GM23338 (cell line): ENCODE results near the gene KCNMA1. TPM values are rescaled to one million over a fixed set of nuclear protein-coding genes. Genes with fewer than 3 reads are reported as not detected.

Source experiments
- ATAC-seq: fragments of 200-7000 bp; cut with Tn5 transposase; 3 replicates; pipeline ENCODE4 v1.9.1; 2020
- DNase-seq: peaks from one replicate; pipeline ENCODE4 v3.0.0-alpha.2; 2015; ENCODE audit warnings: low spot score
- H2AFZ ChIP-seq: fragments of 200-600 bp; sonication (generic); 2 replicates; pipeline ENCODE4 v1.8.0; 2016; ENCODE audit warnings: antibody characterized with exemption, mild to moderate bottlenecking, moderate library complexity
- H3F3A ChIP-seq: fragments of 200-600 bp; sonication (generic); replicated peaks from 2 replicates; pipeline ENCODE4 v1.8.0; 2017; ENCODE audit warnings: antibody characterized with exemption, mixed run types, low read depth
- H3K27ac ChIP-seq: fragments of 200-600 bp; sonication (generic); 2 replicates; pipeline ENCODE4 v1.6.1; 2016; ENCODE audit warnings: low read depth
- H3K27me3 ChIP-seq: fragments of 200-600 bp; sonication (generic); 2 replicates; pipeline ENCODE4 v1.8.0; 2016; ENCODE audit warnings: mild to moderate bottlenecking, mixed run types, moderate library complexity; ENCODE audit not compliant: insufficient read depth
- H3K36me3 ChIP-seq: fragments of 200-600 bp; sonication (generic); 2 replicates; pipeline ENCODE4 v1.8.0; 2016; ENCODE audit warnings: mild to moderate bottlenecking; ENCODE audit not compliant: insufficient read depth
- H3K4me1 ChIP-seq: fragments of 200-600 bp; sonication (generic); 2 replicates; pipeline ENCODE4 v1.8.0; 2016; ENCODE audit warnings: mild to moderate bottlenecking, moderate library complexity; ENCODE audit not compliant: insufficient read depth
- H3K4me2 ChIP-seq: fragments of 200-600 bp; sonication (generic); 2 replicates; pipeline ENCODE4 v1.7.1; 2017; ENCODE audit warnings: mixed run types
- H3K4me3 ChIP-seq: fragments of 200-600 bp; sonication (generic); 2 replicates; pipeline ENCODE4 v1.6.1; 2016; ENCODE audit warnings: mixed run types
- H3K79me2 ChIP-seq: fragments of 200-600 bp; sonication (generic); replicated peaks from 2 replicates; pipeline ENCODE4 v1.8.0; 2017; ENCODE audit warnings: mild to moderate bottlenecking; ENCODE audit not compliant: insufficient read depth
- H3K9me2 ChIP-seq: fragments of 200-600 bp; sonication (generic); 2 replicates; pipeline ENCODE4 v1.8.0; 2017; ENCODE audit not compliant: insufficient read depth
- H4K20me1 ChIP-seq: fragments of 200-600 bp; sonication (generic); replicated peaks from 2 replicates; pipeline ENCODE4 v1.8.0; 2017; ENCODE audit warnings: mild to moderate bottlenecking; ENCODE audit not compliant: insufficient read depth
- H3K27ac Mint-ChIP-seq: 2 replicates; pipeline ENCODE4 v1.8.0; 2020; ENCODE audit warnings: inconsistent platforms, mild to moderate bottlenecking, moderate library complexity, mixed read lengths
- H3K27me3 Mint-ChIP-seq: 3 replicates; pipeline ENCODE4 v1.8.0; 2022; ENCODE audit warnings: low read depth, mild to moderate bottlenecking, moderate library complexity, mixed read lengths, inconsistent platforms; ENCODE audit not compliant: insufficient read depth, poor library complexity
- H3K36me3 Mint-ChIP-seq: 3 replicates; pipeline ENCODE4 v1.8.0; 2021; ENCODE audit warnings: low read depth, mild to moderate bottlenecking, inconsistent platforms, moderate library complexity, mixed read lengths
- H3K4me1 Mint-ChIP-seq: 3 replicates; pipeline ENCODE4 v1.8.0; 2020; ENCODE audit warnings: mild to moderate bottlenecking, inconsistent platforms, mixed read lengths
- H3K4me3 Mint-ChIP-seq: 3 replicates; pipeline ENCODE4 v1.8.0; 2021; ENCODE audit warnings: moderate library complexity, mild to moderate bottlenecking, inconsistent platforms, mixed read lengths
- H3K9me3 Mint-ChIP-seq: 3 replicates; pipeline ENCODE4 v1.8.0; 2020; ENCODE audit warnings: moderate library complexity, mild to moderate bottlenecking, inconsistent platforms, mixed read lengths
- EZH2phosphoT487 ChIP-seq: fragments of 200-600 bp; sonication (generic); IDR thresholded peaks from one replicate; pipeline ENCODE4 v1.8.1; 2018; ENCODE audit warnings: antibody characterized with exemption; ENCODE audit not compliant: unreplicated experiment
- NANOG ChIP-seq: IDR thresholded peaks from 2 replicates; pipeline ENCODE4 v1.6.1; 2016; ENCODE audit warnings: antibody characterized with exemption, borderline replicate concordance
- STAT1 ChIP-seq: IDR thresholded peaks from one replicate; pipeline ENCODE4 v1.6.1; 2016; ENCODE audit warnings: antibody characterized with exemption; ENCODE audit not compliant: unreplicated experiment
- ZNF114 ChIP-seq: fragments of 250-450 bp; sonication (Bioruptor Pico); IDR thresholded peaks from 2 replicates; pipeline ENCODE4 v1.5.0; 2020; ENCODE audit warnings: mild to moderate bottlenecking, moderate library complexity
- ZNF331 ChIP-seq: fragments of 250-450 bp; sonication (Bioruptor Pico); IDR thresholded peaks from 2 replicates; pipeline ENCODE4 v1.5.0; 2020; ENCODE audit warnings: low read depth, mild to moderate bottlenecking, moderate library complexity
- polyA plus RNA-seq: library from polyadenylated mRNA; unstranded; fragments of >200 nt; fragmentation: Nextera tagmentation; extraction: Ambion mirVana; gene quantifications from 2 replicates; pipeline ENCODE4 v1.2.1, GENCODE V29; 2016
- total RNA-seq: library from RNA; depleted of rRNA; stranded (reverse); fragments of >200 nt; shearing (Covaris generic); gene quantifications from 2 replicates; pipeline ENCODE4 v1.2.3, GENCODE V29; 2014
- TF ChIP-seq, protein P1 (sequence below): fragments of 250-450 bp; sonication (Bioruptor Pico); IDR thresholded peaks from 2 replicates; pipeline ENCODE4 v1.5.0; 2020; ENCODE audit warnings: mild to moderate bottlenecking, moderate library complexity
- TF ChIP-seq, protein P2 (sequence below): IDR thresholded peaks from one replicate; pipeline ENCODE4 v1.6.1; 2018; ENCODE audit warnings: antibody characterized with exemption; ENCODE audit not compliant: unreplicated experiment

KCNMA1 gene
- total and polyA plus RNA-seq, 2 experiments from 2014 or later: 8.2 to 9.0 TPM

DNA sequence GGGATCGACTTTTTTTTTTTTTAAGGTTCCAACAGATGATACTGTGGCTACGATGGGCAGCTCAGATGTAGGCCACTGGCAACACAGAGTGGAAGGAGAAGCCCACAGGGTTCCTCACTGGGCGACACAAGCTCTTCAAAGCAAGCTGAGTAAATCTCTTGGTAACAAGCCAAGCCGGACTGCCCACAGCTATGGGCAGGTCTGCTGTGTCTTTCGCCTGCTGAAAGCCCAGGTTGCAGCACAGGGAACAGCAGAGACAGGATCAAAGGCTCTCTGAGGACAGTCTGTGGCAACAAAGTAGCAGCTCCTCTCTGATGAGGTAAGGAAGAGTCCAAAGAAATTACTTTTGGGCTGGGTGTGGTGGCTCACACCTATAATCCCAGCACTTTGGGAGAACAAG is 83.6 kb downstream of the KCNMA1 start:
- no peaks in the 10 kb centered on the region for H4K20me1 ChIP-seq
- no peak overlapping the region for H3K4me2 ChIP-seq
- peaks cover 2% of the 10 kb centered on the region for H3K27me3 Mint-ChIP-seq
- no peaks in the 10 kb centered on the region for H3K9me3 Mint-ChIP-seq
- H3K4me3 Mint-ChIP-seq: no peak overlapping the region
- H3K4me3 ChIP-seq: no peak overlapping the region
- peaks cover 4% of the 10 kb centered on the region for H3K4me1 Mint-ChIP-seq
- no peaks in the 10 kb centered on the region for H3K4me1 ChIP-seq
- DNase-seq (no peak), ATAC-seq (no peak)
- H3K9me2 ChIP-seq: no peaks in the 10 kb centered on the region
- no peak for TF ChIP-seq STAT1
- TF ChIP-seq ZNF331 (CRISPR knock-in tag): no peak
- TF ChIP-seq ZNF114: no peak
- no peak for TF ChIP-seq NANOG
- TF ChIP-seq EZH2phosphoT487: no peak
- TF ChIP-seq, protein P1, sequence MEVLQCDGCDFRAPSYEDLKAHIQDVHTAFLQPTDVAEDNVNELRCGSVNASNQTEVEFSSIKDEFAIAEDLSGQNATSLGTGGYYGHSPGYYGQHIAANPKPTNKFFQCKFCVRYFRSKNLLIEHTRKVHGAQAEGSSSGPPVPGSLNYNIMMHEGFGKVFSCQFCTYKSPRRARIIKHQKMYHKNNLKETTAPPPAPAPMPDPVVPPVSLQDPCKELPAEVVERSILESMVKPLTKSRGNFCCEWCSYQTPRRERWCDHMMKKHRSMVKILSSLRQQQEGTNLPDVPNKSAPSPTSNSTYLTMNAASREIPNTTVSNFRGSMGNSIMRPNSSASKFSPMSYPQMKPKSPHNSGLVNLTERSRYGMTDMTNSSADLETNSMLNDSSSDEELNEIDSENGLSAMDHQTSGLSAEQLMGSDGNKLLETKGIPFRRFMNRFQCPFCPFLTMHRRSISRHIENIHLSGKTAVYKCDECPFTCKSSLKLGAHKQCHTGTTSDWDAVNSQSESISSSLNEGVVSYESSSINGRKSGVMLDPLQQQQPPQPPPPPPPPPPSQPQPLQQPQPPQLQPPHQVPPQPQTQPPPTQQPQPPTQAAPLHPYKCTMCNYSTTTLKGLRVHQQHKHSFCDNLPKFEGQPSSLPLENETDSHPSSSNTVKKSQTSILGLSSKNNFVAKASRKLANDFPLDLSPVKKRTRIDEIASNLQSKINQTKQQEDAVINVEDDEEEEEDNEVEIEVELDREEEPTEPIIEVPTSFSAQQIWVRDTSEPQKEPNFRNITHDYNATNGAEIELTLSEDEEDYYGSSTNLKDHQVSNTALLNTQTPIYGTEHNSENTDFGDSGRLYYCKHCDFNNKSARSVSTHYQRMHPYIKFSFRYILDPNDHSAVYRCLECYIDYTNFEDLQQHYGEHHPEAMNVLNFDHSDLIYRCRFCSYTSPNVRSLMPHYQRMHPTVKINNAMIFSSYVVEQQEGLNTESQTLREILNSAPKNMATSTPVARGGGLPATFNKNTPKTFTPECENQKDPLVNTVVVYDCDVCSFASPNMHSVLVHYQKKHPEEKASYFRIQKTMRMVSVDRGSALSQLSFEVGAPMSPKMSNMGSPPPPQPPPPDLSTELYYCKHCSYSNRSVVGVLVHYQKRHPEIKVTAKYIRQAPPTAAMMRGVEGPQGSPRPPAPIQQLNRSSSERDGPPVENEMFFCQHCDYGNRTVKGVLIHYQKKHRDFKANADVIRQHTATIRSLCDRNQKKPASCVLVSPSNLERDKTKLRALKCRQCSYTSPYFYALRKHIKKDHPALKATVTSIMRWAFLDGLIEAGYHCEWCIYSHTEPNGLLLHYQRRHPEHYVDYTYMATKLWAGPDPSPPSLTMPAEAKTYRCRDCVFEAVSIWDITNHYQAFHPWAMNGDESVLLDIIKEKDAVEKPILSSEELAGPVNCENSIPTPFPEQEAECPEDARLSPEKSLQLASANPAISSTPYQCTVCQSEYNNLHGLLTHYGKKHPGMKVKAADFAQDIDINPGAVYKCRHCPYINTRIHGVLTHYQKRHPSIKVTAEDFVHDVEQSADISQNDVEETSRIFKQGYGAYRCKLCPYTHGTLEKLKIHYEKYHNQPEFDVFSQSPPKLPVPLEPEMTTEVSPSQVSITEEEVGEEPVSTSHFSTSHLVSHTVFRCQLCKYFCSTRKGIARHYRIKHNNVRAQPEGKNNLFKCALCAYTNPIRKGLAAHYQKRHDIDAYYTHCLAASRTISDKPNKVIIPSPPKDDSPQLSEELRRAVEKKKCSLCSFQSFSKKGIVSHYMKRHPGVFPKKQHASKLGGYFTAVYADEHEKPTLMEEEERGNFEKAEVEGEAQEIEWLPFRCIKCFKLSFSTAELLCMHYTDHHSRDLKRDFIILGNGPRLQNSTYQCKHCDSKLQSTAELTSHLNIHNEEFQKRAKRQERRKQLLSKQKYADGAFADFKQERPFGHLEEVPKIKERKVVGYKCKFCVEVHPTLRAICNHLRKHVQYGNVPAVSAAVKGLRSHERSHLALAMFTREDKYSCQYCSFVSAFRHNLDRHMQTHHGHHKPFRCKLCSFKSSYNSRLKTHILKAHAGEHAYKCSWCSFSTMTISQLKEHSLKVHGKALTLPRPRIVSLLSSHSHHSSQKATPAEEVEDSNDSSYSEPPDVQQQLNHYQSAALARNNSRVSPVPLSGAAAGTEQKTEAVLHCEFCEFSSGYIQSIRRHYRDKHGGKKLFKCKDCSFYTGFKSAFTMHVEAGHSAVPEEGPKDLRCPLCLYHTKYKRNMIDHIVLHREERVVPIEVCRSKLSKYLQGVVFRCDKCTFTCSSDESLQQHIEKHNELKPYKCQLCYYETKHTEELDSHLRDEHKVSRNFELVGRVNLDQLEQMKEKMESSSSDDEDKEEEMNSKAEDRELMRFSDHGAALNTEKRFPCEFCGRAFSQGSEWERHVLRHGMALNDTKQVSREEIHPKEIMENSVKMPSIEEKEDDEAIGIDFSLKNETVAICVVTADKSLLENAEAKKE (CRISPR knock-in tag): no peak
- TF ChIP-seq, protein P2, sequence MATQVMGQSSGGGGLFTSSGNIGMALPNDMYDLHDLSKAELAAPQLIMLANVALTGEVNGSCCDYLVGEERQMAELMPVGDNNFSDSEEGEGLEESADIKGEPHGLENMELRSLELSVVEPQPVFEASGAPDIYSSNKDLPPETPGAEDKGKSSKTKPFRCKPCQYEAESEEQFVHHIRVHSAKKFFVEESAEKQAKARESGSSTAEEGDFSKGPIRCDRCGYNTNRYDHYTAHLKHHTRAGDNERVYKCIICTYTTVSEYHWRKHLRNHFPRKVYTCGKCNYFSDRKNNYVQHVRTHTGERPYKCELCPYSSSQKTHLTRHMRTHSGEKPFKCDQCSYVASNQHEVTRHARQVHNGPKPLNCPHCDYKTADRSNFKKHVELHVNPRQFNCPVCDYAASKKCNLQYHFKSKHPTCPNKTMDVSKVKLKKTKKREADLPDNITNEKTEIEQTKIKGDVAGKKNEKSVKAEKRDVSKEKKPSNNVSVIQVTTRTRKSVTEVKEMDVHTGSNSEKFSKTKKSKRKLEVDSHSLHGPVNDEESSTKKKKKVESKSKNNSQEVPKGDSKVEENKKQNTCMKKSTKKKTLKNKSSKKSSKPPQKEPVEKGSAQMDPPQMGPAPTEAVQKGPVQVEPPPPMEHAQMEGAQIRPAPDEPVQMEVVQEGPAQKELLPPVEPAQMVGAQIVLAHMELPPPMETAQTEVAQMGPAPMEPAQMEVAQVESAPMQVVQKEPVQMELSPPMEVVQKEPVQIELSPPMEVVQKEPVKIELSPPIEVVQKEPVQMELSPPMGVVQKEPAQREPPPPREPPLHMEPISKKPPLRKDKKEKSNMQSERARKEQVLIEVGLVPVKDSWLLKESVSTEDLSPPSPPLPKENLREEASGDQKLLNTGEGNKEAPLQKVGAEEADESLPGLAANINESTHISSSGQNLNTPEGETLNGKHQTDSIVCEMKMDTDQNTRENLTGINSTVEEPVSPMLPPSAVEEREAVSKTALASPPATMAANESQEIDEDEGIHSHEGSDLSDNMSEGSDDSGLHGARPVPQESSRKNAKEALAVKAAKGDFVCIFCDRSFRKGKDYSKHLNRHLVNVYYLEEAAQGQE: no peak
- no peaks in the 10 kb centered on the region for H3K36me3 ChIP-seq
- H3K36me3 Mint-ChIP-seq: no peaks in the 10 kb centered on the region
- H3K27me3 ChIP-seq: no peaks in the 10 kb centered on the region
- H3K27ac Mint-ChIP-seq: no peak overlapping the region
- no peak overlapping the region for H3K27ac ChIP-seq
- no peaks in the 10 kb centered on the region for H3F3A ChIP-seq
- no peak overlapping the region for H2AFZ ChIP-seq
- no peaks in the 10 kb centered on the region for H3K79me2 ChIP-seq
